SIG-M5 treated with dmso at 0.1 percent for 504 hours (cell line): ENCODE measurements around the gene DAZAP1.
"Not testable (repeated sequence)": the region's sequence is repeated elsewhere in the genome, so short reads cannot be mapped to it uniquely, and the experiment has no call there.

Experiments used
- DNase-seq: peaks from one replicate; lab custom pipeline; 2025; ENCODE audit not compliant: unreplicated experiment; lab: John Stamatoyannopoulos, UW

DAZAP1 gene

GRCh38 chr19:1410136-1410786, 2.9 kb downstream of the DAZAP1 start:
- no peak for DNase-seq

DNA sequence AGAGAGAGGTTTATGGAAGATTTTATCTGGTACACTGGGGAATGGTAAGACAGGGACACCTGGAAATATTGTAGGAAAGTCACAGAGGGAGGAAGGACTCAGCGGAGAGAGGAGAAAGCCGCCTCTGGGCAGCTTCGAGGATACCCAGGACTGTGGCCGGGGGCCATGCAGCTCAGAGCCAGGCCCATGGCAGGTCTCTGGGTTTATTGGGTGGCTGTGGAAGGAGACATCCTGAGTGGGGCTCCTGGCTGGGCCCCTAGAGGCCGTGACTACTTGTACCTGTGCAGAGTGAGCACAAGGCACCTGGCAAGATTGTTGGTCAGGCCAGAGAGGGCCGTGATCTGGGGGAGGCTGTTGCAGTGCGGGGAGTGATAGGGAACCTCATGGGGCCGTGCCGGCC, 3.4 kb downstream of the DAZAP1 start:
- no peak for DNase-seq

GRCh38 chr19:1411255-1412191, 4.1 kb downstream of the DAZAP1 start:
- no peak for DNase-seq

- no peak for DNase-seq
Observed at GRCh38 chr19:1412323-1412923, 5.0 kb downstream of the DAZAP1 start.

DNA sequence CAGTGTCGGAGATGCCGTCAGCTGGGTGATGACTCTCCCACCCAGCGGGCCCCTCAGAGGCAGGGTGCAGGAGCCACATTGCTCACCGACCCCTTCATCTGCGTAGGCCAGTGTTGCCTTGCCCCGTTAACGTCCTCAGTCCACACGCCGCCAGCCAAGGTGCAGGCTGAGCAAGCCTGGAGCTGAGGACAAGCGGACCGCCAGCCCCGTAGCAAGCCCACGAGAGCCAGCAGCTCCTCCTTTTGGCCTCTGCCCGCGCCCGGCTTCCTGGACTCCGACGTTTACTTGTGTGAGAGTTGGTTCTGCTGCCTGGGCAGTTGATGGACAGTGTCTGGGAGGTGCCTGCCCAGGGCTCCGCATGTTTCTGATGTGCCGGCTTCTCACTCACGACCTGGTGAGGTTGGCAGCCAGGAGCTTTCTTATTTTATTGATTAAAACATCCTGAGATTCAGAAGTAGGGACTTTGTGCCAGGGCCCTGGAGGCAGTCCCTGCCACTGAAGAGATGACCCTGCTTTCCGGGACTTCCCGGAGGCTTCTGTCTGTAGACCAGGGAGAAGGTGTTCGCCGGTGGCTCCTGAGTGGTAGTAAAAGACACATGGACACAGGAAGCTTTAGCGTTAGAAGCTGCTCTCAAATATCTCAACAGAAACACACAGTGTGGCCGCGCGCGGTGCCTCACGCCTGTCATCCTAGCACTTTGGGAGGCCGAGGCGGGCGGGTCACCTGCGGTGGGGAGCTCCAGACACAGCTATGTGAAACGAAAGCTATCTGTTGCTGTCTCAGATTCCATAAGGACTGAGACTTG, 5.8 kb downstream of the DAZAP1 start:
- DNase-seq, result no peak

- DNase-seq, result no peak
Observed at GRCh38 chr19:1416014-1416841, 8.8 kb downstream of the DAZAP1 start.

DNA sequence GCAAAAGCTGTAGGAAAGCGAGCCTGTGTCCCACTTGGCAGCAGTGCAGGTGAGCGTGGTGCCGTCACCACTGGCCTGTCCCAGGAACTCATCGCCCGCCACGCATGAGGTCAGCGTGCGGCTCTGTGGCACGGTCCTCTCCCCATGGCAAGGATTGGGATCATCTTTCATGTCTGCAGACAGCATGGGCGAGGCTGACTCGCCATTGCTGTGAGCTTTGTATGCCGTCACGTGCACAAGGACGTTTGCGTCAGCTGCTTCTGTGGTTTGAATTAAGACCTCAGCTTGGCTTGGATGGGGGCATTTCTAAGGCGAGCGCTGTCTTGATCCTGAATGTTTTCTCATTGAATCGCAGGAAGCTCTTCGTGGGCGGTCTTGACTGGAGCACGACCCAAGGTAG, 9.8 kb downstream of the DAZAP1 start:
- no peak for DNase-seq

GRCh38 chr19:1417681-1418495, 10.5 kb downstream of the DAZAP1 start:
- no peak for DNase-seq

- no peak for DNase-seq
Observed at GRCh38 chr19:1418496-1418775, 11.1 kb downstream of the DAZAP1 start.

DNA sequence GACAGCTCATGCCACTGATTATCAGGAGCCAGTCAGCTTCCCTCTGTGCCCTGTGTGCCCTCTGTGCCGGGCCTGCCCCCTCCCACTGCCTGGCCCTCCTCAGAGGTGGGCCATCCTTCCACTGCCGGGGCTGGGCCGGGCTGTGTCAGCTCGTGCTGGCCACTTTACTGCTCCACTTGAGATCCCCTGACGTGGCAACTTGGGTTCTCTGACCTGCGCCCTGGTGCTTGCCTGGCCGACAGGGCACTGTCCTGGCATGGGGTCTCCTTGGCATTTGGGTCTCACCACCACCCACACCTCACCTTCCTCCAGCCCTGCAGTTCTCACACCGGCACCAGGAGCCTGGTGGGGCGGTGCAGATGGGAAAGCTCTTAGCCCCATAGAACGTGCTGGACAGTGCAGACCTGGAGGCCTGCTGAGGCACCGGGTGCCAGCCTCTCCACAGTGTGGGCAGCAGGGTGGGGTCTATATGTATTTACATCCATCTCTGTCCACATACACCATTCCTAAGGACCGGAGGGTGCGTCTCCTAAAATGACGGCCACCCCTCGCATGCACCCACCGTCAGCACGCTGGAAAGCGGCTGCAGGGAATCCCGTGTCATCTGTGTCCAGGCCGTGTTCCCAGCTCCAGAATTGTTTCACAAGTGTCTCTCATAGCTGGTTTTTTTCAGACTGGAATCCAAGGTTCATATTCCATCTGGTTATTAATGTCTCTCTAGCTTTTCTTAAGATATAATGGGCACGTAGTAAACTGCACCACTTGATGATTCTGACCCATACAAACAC, 11.8 kb downstream of the DAZAP1 start:
- DNase-seq, result no peak

DNA sequence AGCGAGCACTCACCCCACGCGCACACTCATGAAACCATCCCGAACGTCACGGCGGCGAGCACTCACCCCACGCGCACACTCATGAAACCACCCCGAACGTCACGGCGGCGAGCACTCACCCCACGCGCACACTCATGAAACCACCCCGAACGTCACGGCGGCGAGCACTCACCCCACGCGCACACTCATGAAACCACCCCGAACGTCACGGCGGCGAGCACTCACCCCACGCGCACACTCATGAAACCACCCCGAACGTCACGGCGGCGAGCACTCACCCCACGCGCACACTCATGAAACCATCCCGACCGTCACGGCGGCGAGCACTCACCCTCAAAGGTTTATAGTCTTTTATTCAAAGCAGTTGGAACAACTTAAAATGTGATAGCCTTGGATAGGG, 12.7 kb downstream of the DAZAP1 start:
- DNase-seq, result not testable (repeated sequence)

GRCh38 chr19:1420590-1420989, 13.2 kb downstream of the DAZAP1 start:
- DNase-seq, result no peak

- no peak for DNase-seq
Observed at GRCh38 chr19:1421218-1421957, 14.0 kb downstream of the DAZAP1 start.

DNA sequence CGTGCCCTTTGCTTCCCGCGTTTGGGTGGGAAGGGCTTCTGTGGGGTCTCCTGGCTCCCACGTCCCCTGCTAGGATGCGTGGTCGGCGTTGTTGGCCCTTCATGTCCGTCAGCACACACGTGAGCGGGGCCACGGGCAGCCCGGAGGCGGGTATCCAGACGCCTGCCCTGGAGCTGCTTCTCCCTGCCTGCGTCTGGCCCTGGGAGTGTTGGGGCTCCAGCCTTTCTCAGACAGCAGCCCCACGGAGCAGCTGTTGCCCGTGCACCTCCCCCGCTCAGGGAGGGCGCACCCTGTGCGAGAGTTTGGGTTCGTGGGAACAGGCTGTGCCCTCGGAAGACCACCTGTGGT, 14.5 kb downstream of the DAZAP1 start:
- DNase-seq, result no peak

- DNase-seq, result no peak
Observed at GRCh38 chr19:1422360-1422759, 15.0 kb downstream of the DAZAP1 start.

GRCh38 chr19:1422943-1423342, 15.6 kb downstream of the DAZAP1 start:
- no peak for DNase-seq

GRCh38 chr19:1423436-1424191, 16.2 kb downstream of the DAZAP1 start:
- DNase-seq, result no peak
